Loucy (cell line): ENCODE results near the gene ELAVL1.

ENCODE experiments used
- EZH2phosphoT487 ChIP-seq: fragments of 200-600 bp; IDR thresholded peaks from 2 replicates; pipeline ENCODE4 v1.6.1; 2018; ENCODE audit warnings: antibody characterized with exemption, mild to moderate bottlenecking, moderate library complexity, borderline replicate concordance
- TF ChIP-seq, protein P1 (sequence below): fragments of 200-600 bp; sonication (generic); conservative IDR thresholded peaks from 2 replicates; pipeline ENCODE4 v1.5.1; 2014; ENCODE audit warnings: mild to moderate bottlenecking, antibody characterized with exemption, low read length

DNA sequence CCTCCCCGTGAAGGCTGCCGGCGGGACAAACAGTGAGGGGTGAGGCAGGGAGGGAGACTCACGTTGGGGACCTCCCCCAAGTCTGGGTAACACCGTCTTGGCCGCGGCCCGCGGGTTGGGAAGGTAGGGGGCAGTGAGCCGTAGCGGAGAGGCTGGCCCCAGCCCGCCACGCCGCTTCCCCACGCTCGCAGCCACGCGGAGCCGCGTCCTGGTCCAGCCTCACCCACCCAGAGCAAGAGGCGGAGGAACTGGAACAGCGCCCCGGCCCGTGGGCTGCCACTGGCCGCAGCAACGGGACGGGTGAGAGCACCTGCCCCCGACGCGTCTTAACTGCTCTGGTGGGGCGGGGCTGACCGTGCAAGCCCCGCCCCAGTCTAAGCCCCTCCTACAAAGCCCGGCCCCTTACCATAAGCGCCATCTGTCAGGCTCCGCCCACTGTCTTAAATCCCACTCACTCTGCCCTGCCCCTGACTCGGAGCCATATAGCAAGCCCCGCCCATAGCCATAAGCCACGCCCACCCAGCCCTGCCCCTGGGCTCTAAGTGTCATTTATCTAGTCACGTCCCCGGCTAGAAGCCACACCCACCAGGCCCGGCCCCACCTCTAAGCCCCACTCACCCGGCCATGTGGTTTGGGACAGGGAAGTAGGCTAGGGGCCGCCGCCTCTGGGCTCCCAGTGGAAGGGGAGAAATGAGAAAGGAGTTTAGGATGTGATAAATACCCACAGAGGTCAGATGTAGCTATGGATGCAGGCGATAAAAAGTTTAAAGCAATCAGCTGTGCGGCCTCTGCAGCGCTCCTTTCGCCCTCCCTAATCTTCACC, 45.0 kb upstream of the ELAVL1 start:
- TF ChIP-seq, protein P1, sequence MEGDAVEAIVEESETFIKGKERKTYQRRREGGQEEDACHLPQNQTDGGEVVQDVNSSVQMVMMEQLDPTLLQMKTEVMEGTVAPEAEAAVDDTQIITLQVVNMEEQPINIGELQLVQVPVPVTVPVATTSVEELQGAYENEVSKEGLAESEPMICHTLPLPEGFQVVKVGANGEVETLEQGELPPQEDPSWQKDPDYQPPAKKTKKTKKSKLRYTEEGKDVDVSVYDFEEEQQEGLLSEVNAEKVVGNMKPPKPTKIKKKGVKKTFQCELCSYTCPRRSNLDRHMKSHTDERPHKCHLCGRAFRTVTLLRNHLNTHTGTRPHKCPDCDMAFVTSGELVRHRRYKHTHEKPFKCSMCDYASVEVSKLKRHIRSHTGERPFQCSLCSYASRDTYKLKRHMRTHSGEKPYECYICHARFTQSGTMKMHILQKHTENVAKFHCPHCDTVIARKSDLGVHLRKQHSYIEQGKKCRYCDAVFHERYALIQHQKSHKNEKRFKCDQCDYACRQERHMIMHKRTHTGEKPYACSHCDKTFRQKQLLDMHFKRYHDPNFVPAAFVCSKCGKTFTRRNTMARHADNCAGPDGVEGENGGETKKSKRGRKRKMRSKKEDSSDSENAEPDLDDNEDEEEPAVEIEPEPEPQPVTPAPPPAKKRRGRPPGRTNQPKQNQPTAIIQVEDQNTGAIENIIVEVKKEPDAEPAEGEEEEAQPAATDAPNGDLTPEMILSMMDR, result no peak
- no peak for TF ChIP-seq EZH2phosphoT487
